Small intestine (tissue), 7 donors: Measurements from ENCODE around the gene TMEM252. TPM values are rescaled to one million over a fixed set of nuclear protein-coding genes. Genes with fewer than 3 reads are reported as not detected.
A peak's percentile ranks its signal among the peaks of the same experiment; 100 is the strongest.

Source experiments
- DNase-seq, 2 donors: peaks; one replicate each; pipeline versions ENCODE4 v3.0.0 to v3.0.0-alpha.2; 2013
- FAIRE-seq: peaks from 2 replicates; lab custom pipeline; 2012; peaks lifted over from hg19 to GRCh38; lab: Jason Lieb, UNC
- H3K27ac ChIP-seq, 3 donors: one replicate each; pipeline ENCODE4 v1.5.1; 2013; ENCODE audit warnings: low read length in 2 of 3, mild to moderate bottlenecking in 2 of 3, control low read depth in 1 of 3, inconsistent platforms in 1 of 3, low read depth in 1 of 3, moderate library complexity in 1 of 3
- H3K27me3 ChIP-seq, 3 donors: one replicate each; pipeline ENCODE4 v1.6.1; 2013; ENCODE audit warnings: low read length in 3 of 3, inconsistent platforms in 1 of 3; ENCODE audit not compliant: control insufficient read depth in 3 of 3, insufficient read depth in 3 of 3
- H3K36me3 ChIP-seq, 3 donors: one replicate each; pipeline ENCODE4 v1.6.1; 2013; ENCODE audit warnings: low read length in 3 of 3, inconsistent platforms in 1 of 3, low read depth in 1 of 3, mild to moderate bottlenecking in 1 of 3, moderate library complexity in 1 of 3; ENCODE audit not compliant: control insufficient read depth in 3 of 3, insufficient read depth in 2 of 3
- H3K4me1 ChIP-seq, 3 donors: one replicate each; pipeline ENCODE4 v1.6.1; 2013; ENCODE audit warnings: low read length in 2 of 3, inconsistent platforms in 1 of 3, low read depth in 1 of 3, mild to moderate bottlenecking in 1 of 3, moderate library complexity in 1 of 3; ENCODE audit not compliant: control insufficient read depth in 3 of 3, insufficient read depth in 2 of 3
- H3K4me3 ChIP-seq, 3 donors: one replicate each; pipeline ENCODE4 v1.5.1; 2013; ENCODE audit warnings: low read length in 3 of 3, control low read depth in 1 of 3, inconsistent platforms in 1 of 3, low read depth in 1 of 3, mild to moderate bottlenecking in 1 of 3, moderate library complexity in 1 of 3
- H3K9me3 ChIP-seq, 2 donors: one replicate each; pipeline ENCODE4 v1.6.1; 2013; ENCODE audit warnings: low read depth in 1 of 2, low read length in 1 of 2; ENCODE audit not compliant: control insufficient read depth in 2 of 2, insufficient read depth in 1 of 2
- WGBS, 3 donors: extraction: QIAGEN DNeasy Blood & Tissue Kit; methylation state at CpG; one replicate each; pipeline ENCODE4 v1.1.7; 2013; 5-methylcytosine and 5-hydroxymethylcytosine counted together
- polyA plus RNA-seq, 4 donors: library from polyadenylated mRNA; stranded (reverse) in 3 of 4; unstranded in 1 of 4; fragments of 200-250 nt in 3 of 4; fragments of 120-200 nt in 1 of 4; gene quantifications; one replicate each; pipeline versions ENCODE4 v1.2.1 to v1.2.3, GENCODE V29; 2013
- donor health status: healthy with polysubstance abuse.
- donor health status: control.
- donor health status: control.
- donor health status: Bipolar disorder and iron deficiency.
- donor health status: healthy.

TMEM252 gene
- polyA plus RNA-seq, 4 donors, result 0.10 to 19.4 (median 0.89) TPM; not detected in 1

- DNase-seq (no peak), FAIRE-seq (no peak)
- Histone ChIP-seq H3K36me3 (no peaks in the 10 kb centered on the region), H3K27me3 (no peaks in the 10 kb centered on the region), H3K27ac (no peak overlapping the region), H3K4me1 (peaks cover 0 to 20% (median 3%) of the 10 kb centered on the region in 3 donors), H3K9me3 (no peaks in the 10 kb centered on the region), H3K4me3 (no peak overlapping the region)
- 88 to 95% (median 90%) methylated on average over 4 of the region's 4 CpGs for WGBS, 3 donors
Measured at GRCh38 chr9:68532131-68532530, 8.6 kb downstream of the TMEM252 start.

DNA sequence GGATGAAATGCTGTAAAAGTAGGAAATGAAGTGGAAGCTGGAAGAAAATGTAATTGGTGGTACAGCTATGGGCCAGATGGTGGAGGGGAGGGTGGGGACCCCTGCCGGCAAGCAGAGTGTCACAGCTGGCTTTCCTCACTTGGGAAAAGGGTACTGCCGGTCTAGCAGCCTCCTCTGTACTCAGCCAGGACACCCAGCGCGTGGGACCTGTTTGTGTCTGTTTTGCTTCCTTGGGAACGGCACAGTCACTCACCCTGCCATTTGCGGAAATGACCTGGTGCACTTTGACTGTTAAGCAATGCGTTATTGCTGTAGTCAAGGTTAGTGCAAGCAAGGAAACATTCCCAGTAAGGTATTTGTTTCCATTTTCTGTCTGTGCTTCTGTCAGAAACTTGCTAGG lies 10.1 kb downstream of the TMEM252 start:
- no peaks in the 10 kb centered on the region for H3K9me3 ChIP-seq
- no peaks in the 10 kb centered on the region for H3K27me3 ChIP-seq
- peaks cover 0 to 16% (median 3%) of the 10 kb centered on the region in 3 donors for H3K4me1 ChIP-seq
- FAIRE-seq, result no peak
- H3K4me3 ChIP-seq, result no peak overlapping the region
- DNase-seq, result peak; percentile 96
- WGBS, 3 donors, result 15 to 36% (median 29%) methylated on average over 7 of the region's 7 CpGs
- H3K36me3 ChIP-seq, result no peaks in the 10 kb centered on the region
- peak overlapping the region in 1 of 3 donors; percentile 78 for H3K27ac ChIP-seq

GRCh38 chr9:68523367-68523936 lies 17.2 kb downstream of the TMEM252 start:
- no peaks in the 10 kb centered on the region for H3K4me1 ChIP-seq
- H3K9me3 ChIP-seq, result no peaks in the 10 kb centered on the region
- DNase-seq (peak in 1 of 2 donors; percentile 31), FAIRE-seq (no peak)
- H3K4me3 ChIP-seq, result no peak overlapping the region
- no peaks in the 10 kb centered on the region for H3K36me3 ChIP-seq
- no peaks in the 10 kb centered on the region for H3K27me3 ChIP-seq
- H3K27ac ChIP-seq, result no peak overlapping the region
- WGBS, 3 donors, result 77 to 83% (median 82%) methylated on average over 4 of the region's 4 CpGs

- 90 to 92% (median 91%) methylated on average over 3 of the region's 3 CpGs for WGBS, 3 donors
- no peaks in the 10 kb centered on the region for H3K27me3 ChIP-seq
- H3K27ac ChIP-seq, result no peak overlapping the region
- no peaks in the 10 kb centered on the region for H3K36me3 ChIP-seq
- peaks cover 0 to under 1% of the 10 kb centered on the region in 2 donors for H3K9me3 ChIP-seq
- H3K4me3 ChIP-seq, result no peak overlapping the region
- DNase-seq (no peak), FAIRE-seq (no peak)
- H3K4me1 ChIP-seq, result no peaks in the 10 kb centered on the region
Measured at GRCh38 chr9:68522954-68523353, 17.7 kb downstream of the TMEM252 start.

DNA sequence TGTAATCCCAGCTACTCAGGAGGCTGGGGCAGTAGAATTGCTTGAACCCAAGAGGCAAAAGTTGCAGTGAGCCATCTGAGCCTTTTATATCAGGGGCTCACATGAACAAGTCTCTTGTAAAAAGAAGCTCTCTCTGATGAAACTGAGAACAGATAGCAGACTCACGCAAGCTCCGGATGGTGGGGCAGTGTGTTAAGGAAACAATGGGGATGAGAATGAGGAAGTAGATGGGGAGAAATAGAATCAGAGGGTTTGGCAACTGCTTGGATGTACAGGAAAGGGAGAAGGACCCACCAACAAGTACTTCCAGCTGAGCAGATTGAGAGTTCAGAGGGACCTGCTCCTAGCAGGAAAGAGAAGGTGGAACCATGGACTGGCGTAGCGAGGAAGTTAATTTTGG lies 18.6 kb downstream of the TMEM252 start:
- Histone ChIP-seq H3K4me1 (no peaks in the 10 kb centered on the region), H3K27me3 (no peaks in the 10 kb centered on the region), H3K9me3 (peaks cover 0 to 4% of the 10 kb centered on the region in 2 donors), H3K4me3 (no peak overlapping the region), H3K36me3 (peaks cover 0 to under 1% (median 0%) of the 10 kb centered on the region in 3 donors), H3K27ac (no peak overlapping the region)
- no peak for DNase-seq
- no peak for FAIRE-seq
- 50 to 57% (median 53%) methylated on average over 4 of the region's 4 CpGs for WGBS, 3 donors

- peaks cover 0 to 3% (median 0%) of the 10 kb centered on the region in 3 donors for H3K36me3 ChIP-seq
- peak; percentile 58 to 84 for DNase-seq
- WGBS, 3 donors, result 51 to 85% (median 71%) methylated on average over 4 of the region's 4 CpGs
- no peaks in the 10 kb centered on the region for H3K27me3 ChIP-seq
- H3K27ac ChIP-seq, result no peak overlapping the region
- no peak overlapping the region for H3K4me3 ChIP-seq
- H3K4me1 ChIP-seq, result peaks cover 0 to 7% (median 2%) of the 10 kb centered on the region in 3 donors
- FAIRE-seq, result no peak
- peaks cover 0 to 6% of the 10 kb centered on the region in 2 donors for H3K9me3 ChIP-seq
Measured at GRCh38 chr9:68515326-68516017, 25.2 kb downstream of the TMEM252 start.

DNA sequence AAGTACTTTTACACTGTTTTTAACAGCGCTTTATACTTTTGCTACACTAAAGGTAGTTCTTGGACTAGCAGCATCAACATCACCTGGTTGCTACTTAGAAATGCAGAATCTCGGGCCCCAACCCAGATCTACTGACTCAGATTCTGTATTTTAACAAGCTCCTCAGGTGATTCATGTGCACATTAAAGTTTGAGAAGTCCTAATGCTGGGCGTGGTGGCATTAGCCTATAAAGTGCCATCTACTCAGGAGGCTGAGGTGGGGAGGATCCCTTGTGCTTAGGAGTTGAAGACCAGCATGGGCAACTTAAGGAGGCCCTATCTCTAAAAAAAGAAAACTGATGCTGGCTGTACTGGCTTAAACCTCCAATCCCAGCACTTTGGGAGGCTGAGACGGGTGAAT lies 26.7 kb downstream of the TMEM252 start:
- no peak for FAIRE-seq
- Histone ChIP-seq H3K36me3 (peaks cover 0 to 3% (median 0%) of the 10 kb centered on the region in 3 donors), H3K27ac (no peak overlapping the region), H3K27me3 (no peaks in the 10 kb centered on the region), H3K9me3 (peaks cover 0 to 6% of the 10 kb centered on the region in 2 donors), H3K4me3 (no peak overlapping the region), H3K4me1 (peaks cover 0 to 7% (median 2%) of the 10 kb centered on the region in 3 donors)
- DNase-seq, result no peak
- 89 to 92% (median 90%) methylated on average over 4 of the region's 4 CpGs for WGBS, 3 donors

- FAIRE-seq, result no peak
- no peaks in the 10 kb centered on the region for H3K27me3 ChIP-seq
- 75 to 88% (median 76%) methylated on average over 3 of the region's 3 CpGs for WGBS, 3 donors
Measured at GRCh38 chr9:68513385-68513784, 27.3 kb downstream of the TMEM252 start.

More at GRCh38 chr9:68513385-68513784, 27.3 kb downstream of the TMEM252 start:
- H3K9me3 ChIP-seq, result peaks cover 0 to 6% of the 10 kb centered on the region in 2 donors
- peaks cover 0 to 7% (median 2%) of the 10 kb centered on the region in 3 donors for H3K4me1 ChIP-seq
- H3K4me3 ChIP-seq, result no peak overlapping the region
- peaks cover 0 to 3% (median 0%) of the 10 kb centered on the region in 3 donors for H3K36me3 ChIP-seq
- no peak overlapping the region for H3K27ac ChIP-seq
- no peak for DNase-seq
